HCT116 (cell line): ENCODE results near the gene POLN. TPM values are rescaled to one million over a fixed set of nuclear protein-coding genes. Genes with fewer than 3 reads are reported as not detected.

ENCODE experiments used
- ATAC-seq: fragments of 200-7000 bp; cut with Tn5 transposase; 2 replicates; pipeline ENCODE4 v1.9.1; 2020; ENCODE audit warnings: mild to moderate bottlenecking, moderate library complexity
- BruUV-seq: library from RNA; stranded (reverse); fragments of 400-500 nt; replicated peaks from 2 replicates; lab custom pipeline; 2021; lab: Mats Ljungman, UMichigan
- CTCF ChIA-PET: fragments of 300-600 bp; sonication (Branson Sonifier 250); formaldehyde crosslinking; loops from one replicate; lab custom pipeline; 2021; ENCODE audit warnings: antibody characterized with exemption; lab: Charles Lee
- POLR2A ChIA-PET: fragments of 300-600, 350-600 bp; sonication (Branson Sonifier 250); formaldehyde crosslinking; loops from one replicate; lab custom pipeline; 2021; ENCODE audit warnings: antibody characterized with exemption; lab: Charles Lee
- RAD21 ChIA-PET, 2 experiments: fragments of 300-600 bp; sonication (Branson Sonifier 250); formaldehyde crosslinking; loops; one replicate each; lab custom pipeline; 2023; ENCODE audit warnings: low total read pairs in 2 of 2; ENCODE audit not compliant: uncharacterized antibody in 2 of 2, unreplicated experiment in 2 of 2, low non-redundant PET in 1 of 2; lab: Charles Lee
- DNase-seq: peaks from one replicate; pipeline ENCODE4 v3.0.0-alpha.2; 2010; ENCODE audit warnings: low read depth, low spot score
- H2AFZ ChIP-seq: fragments of 200-600 bp; shearing (Covaris generic), sonication (generic); 2 replicates; pipeline ENCODE4 v1.6.1; 2017; ENCODE audit warnings: low read depth, mixed run types, mixed read lengths, antibody characterized with exemption, low read length; ENCODE audit not compliant: poor library complexity, severe bottlenecking
- H3K27ac ChIP-seq: 2 replicates; pipeline ENCODE4 v1.5.1; 2012; ENCODE audit warnings: low read depth, low read length
- H3K27me3 ChIP-seq: fragments of 200-600 bp; sonication (generic); 2 replicates; pipeline ENCODE4 v1.6.1; 2016; ENCODE audit warnings: mixed run types, low read length, mixed read lengths; ENCODE audit not compliant: insufficient read depth
- H3K36me3 ChIP-seq, 2 experiments: fragments of 200-500 bp in 1 of 2; fragments of 200-600 bp in 1 of 2; sonication (Bioruptor generic) in 1 of 2; sonication (generic) in 1 of 2; 2 replicates each; pipeline versions ENCODE4 v1.5.1 to v1.6.1; 2014 to 2016; ENCODE audit warnings: low read length in 2 of 2, inconsistent platforms in 1 of 2, mixed read lengths in 1 of 2, mixed run types in 1 of 2; ENCODE audit not compliant: insufficient read depth in 2 of 2, control insufficient read depth in 1 of 2
- H3K4me1 ChIP-seq, 2 experiments: fragments of 200-600 bp in 1 of 2; sonication (generic) in 1 of 2; 2 replicates each; pipeline versions ENCODE4 v1.5.1 to v1.6.1; 2012 to 2017; ENCODE audit warnings: low read length in 2 of 2, inconsistent platforms in 1 of 2, mild to moderate bottlenecking in 1 of 2, mixed read lengths in 1 of 2, mixed run types in 1 of 2, moderate library complexity in 1 of 2; ENCODE audit not compliant: insufficient read depth in 2 of 2, control insufficient read depth in 1 of 2
- H3K4me2 ChIP-seq: fragments of 200-600 bp; sonication (generic); 2 replicates; pipeline ENCODE4 v1.6.1; 2017; ENCODE audit warnings: mixed run types, low read length, mixed read lengths
- H3K4me3 ChIP-seq, 2 experiments: fragments of 200-600 bp in 1 of 2; sonication (generic) in 1 of 2; replicated peaks in 1 of 2; 2 replicates each; pipeline ENCODE4 v1.5.1; 2011 to 2016; ENCODE audit warnings: low read length in 2 of 2, control low read depth in 1 of 2, low read depth in 1 of 2, mild to moderate bottlenecking in 1 of 2, mixed read lengths in 1 of 2, mixed run types in 1 of 2
- H3K79me2 ChIP-seq: fragments of 200-600 bp; sonication (generic); 2 replicates; pipeline ENCODE4 v1.6.1; 2017; ENCODE audit warnings: mild to moderate bottlenecking, mixed run types, low read length, moderate library complexity, mixed read lengths; ENCODE audit not compliant: insufficient read depth
- H3K9ac ChIP-seq: fragments of 200-600 bp; sonication (generic); 2 replicates; pipeline ENCODE4 v1.6.1; 2016; ENCODE audit warnings: low read length, mixed read lengths
- H3K9me2 ChIP-seq: fragments of 200-600 bp; sonication (generic), shearing (Covaris generic); 2 replicates; pipeline ENCODE4 v1.6.1; 2017; ENCODE audit warnings: mixed run types, mild to moderate bottlenecking, moderate library complexity; ENCODE audit not compliant: insufficient read depth
- H3K9me3 ChIP-seq, 2 experiments: fragments of 200-500 bp in 1 of 2; fragments of 200-600 bp in 1 of 2; sonication (Bioruptor generic) in 1 of 2; sonication (generic) in 1 of 2; 2 replicates each; pipeline ENCODE4 v1.6.1; 2014 to 2017; ENCODE audit warnings: low read length in 2 of 2, mixed read lengths in 2 of 2, inconsistent platforms in 1 of 2, low read depth in 1 of 2, mild to moderate bottlenecking in 1 of 2, mixed run types in 1 of 2, moderate library complexity in 1 of 2; ENCODE audit not compliant: control insufficient read depth in 1 of 2, insufficient read depth in 1 of 2
- H4K20me1 ChIP-seq: fragments of 200-600 bp; sonication (generic), shearing (Covaris generic); 2 replicates; pipeline ENCODE4 v1.6.1; 2017; ENCODE audit warnings: mixed run types, mild to moderate bottlenecking, moderate library complexity; ENCODE audit not compliant: insufficient read depth
- CBX3 ChIP-seq: IDR thresholded peaks from 2 replicates; pipeline ENCODE4 v1.6.1; 2012; ENCODE audit warnings: low read depth
- CEBPB ChIP-seq: IDR thresholded peaks from 2 replicates; pipeline ENCODE4 v1.6.1; 2012; ENCODE audit warnings: low read depth
- EGR1 ChIP-seq: IDR thresholded peaks from 2 replicates; pipeline ENCODE4 v1.6.1; 2012; ENCODE audit warnings: low read depth
- EZH2 ChIP-seq: fragments of 200-600 bp; sonication (generic); IDR thresholded peaks from 2 replicates; pipeline ENCODE4 v1.6.1; 2017; ENCODE audit warnings: antibody characterized with exemption, mixed run types
- FOSL1 ChIP-seq: IDR thresholded peaks from 2 replicates; pipeline ENCODE4 v1.6.1; 2012; ENCODE audit warnings: low read depth
- JUND ChIP-seq: IDR thresholded peaks from 2 replicates; pipeline ENCODE4 v1.6.1; 2012
- POLR2A ChIP-seq: IDR thresholded peaks from 2 replicates; pipeline ENCODE4 v1.7.0; 2011; ENCODE audit warnings: borderline replicate concordance; ENCODE audit not compliant: insufficient read depth, insufficient read length; ENCODE audit errors: extremely low read depth
- POLR2AphosphoS5 ChIP-seq: IDR thresholded peaks from 2 replicates; pipeline ENCODE4 v1.6.1; 2011; ENCODE audit warnings: mild to moderate bottlenecking, low read depth, low read length, moderate library complexity
- RAD21 ChIP-seq: IDR thresholded peaks from 2 replicates; pipeline ENCODE4 v1.6.1; 2012; ENCODE audit warnings: low read depth, mild to moderate bottlenecking
- SIN3A ChIP-seq: IDR thresholded peaks from 2 replicates; pipeline ENCODE4 v1.6.1; 2012; ENCODE audit warnings: low read depth
- SP1 ChIP-seq: IDR thresholded peaks from 2 replicates; pipeline ENCODE4 v1.6.1; 2012; ENCODE audit warnings: low read depth
- ZBTB33 ChIP-seq: IDR thresholded peaks from 2 replicates; pipeline ENCODE4 v1.6.1; 2011; ENCODE audit warnings: mild to moderate bottlenecking, low read length, moderate library complexity; ENCODE audit not compliant: insufficient replicate concordance; ENCODE audit errors: extremely low read depth
- ZNF274 ChIP-seq: fragments of 200-500 bp; sonication (Bioruptor generic); IDR thresholded peaks from 2 replicates; pipeline ENCODE4 v1.6.1; 2014; ENCODE audit warnings: mild to moderate bottlenecking, low read depth, low read length, inconsistent platforms
- intact Hi-C: fragments of 100-400 bp; cut with micrococcal nuclease; formaldehyde crosslinking; loops from 2 replicates; pipeline ENCODE4 v1.10.0; 2022
- total RNA-seq: library from RNA; stranded (reverse); gene quantifications from one replicate; pipeline ENCODE4 v1.2.1, GENCODE V29; 2021; ENCODE audit not compliant: unreplicated experiment
- TF ChIP-seq, protein P1 (sequence below): IDR thresholded peaks from 2 replicates; pipeline ENCODE4 v1.6.1; 2012
- TF ChIP-seq, protein P2 (sequence below): IDR thresholded peaks from 2 replicates; pipeline ENCODE4 v1.6.1; 2012; ENCODE audit warnings: low read depth

Gene POLN
- total RNA-seq, 1 experiment from 2014 or later: 3.1 TPM

DNA sequence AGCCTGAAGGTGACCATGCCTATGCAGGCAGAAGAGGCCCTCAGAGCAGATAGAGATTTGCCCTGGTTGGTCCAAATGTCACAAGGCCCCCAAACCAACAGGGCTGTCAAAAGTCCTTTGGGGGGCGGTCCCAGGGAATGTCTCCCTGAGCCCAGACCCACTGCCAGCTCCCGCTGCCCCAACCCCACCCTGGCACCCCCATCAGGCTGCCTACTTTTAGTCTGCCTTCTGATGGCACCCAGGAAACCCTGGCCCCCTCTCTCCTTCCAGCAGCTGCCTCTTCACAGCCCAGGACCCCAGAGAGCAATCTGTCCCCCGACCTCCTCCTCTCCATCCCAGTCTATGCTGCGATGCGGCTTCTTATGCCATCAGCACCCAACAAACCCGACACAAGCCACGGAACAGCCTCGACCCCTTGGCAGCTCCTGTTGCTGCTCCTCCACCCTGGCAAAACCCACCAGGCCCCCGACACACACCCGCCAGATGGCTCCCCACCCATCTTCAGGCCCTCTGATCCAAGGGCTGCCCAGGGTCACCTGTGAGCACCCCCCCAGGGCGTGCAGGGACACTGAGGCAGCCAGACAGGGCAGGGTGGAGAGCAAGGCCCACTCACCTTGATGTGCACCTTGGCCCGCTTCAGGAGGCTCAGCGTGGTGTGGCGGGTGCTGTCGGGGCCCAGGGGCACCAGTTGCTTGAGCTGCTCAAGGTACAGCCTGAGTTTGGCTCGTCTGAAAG lies 10.0 kb upstream of the POLN start:
- no peaks in the 10 kb centered on the region for H3K79me2 ChIP-seq
- no peaks in the 10 kb centered on the region for H4K20me1 ChIP-seq
- DNase-seq: no peak
- H3K9me3 ChIP-seq: no peaks in the 10 kb centered on the region
- no peak overlapping the region for H3K27ac ChIP-seq
- ATAC-seq: no peak
- no peaks in the 10 kb centered on the region for H3K9me2 ChIP-seq
- no peak overlapping the region for H2AFZ ChIP-seq
- ChIA-PET POLR2A (no interaction called here), RAD21 (no interaction called here), CTCF (no interaction called here)
- no peaks in the 10 kb centered on the region for H3K4me1 ChIP-seq
- no peak overlapping the region for H3K4me3 ChIP-seq
- no peaks in the 10 kb centered on the region for H3K36me3 ChIP-seq
- no peaks in the 10 kb centered on the region for H3K27me3 ChIP-seq
- no peak overlapping the region for H3K9ac ChIP-seq
- intact Hi-C loops: no loop called here
- TF ChIP-seq POLR2AphosphoS5: no peak
- TF ChIP-seq, all 23 proteins: peak for 0
- BruUV-seq: no TSS peak
- H3K4me2 ChIP-seq: no peak overlapping the region

DNA sequence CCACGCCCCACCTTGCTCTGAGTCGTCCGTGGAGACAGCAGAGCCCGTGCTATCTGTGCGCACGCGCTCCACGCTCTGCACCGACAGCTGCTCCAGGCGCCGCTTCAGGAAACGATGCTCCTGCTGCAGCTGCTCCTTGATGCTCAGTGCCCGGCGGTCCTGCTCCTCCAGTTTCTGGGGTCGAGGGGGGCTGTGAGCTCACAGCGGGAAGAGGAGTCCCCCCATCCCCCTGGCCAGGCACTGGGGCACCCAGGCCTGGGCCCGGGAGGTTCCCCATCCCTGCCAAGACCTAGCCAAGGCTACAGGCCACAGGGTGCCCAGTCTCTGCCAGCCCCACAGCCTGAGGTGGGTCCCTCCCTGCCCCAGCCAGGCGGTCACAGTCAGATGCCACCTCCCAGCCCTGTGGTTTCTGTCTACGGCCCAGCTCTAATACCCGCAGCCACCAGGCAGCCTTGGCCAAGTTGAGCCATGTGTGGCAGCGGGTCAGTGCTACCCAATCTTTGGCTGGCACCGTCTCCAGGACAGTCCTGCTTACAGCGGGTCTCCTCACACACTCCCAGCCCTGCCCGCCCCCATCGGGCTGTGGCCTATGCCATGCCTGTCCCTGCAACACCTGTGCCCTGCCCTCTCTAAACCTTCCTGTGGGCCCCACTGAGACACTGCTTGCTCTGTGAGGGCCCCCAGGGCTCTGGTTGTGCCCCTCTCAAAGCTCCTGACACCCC lies 9.3 kb upstream of the POLN start:
- Histone ChIP-seq H3K9me2 (no peaks in the 10 kb centered on the region), H3K9ac (no peak overlapping the region), H3K36me3 (no peaks in the 10 kb centered on the region), H3K27ac (no peak overlapping the region), H4K20me1 (no peaks in the 10 kb centered on the region), H3K79me2 (no peaks in the 10 kb centered on the region), H3K4me3 (no peak overlapping the region), H2AFZ (no peak overlapping the region), H3K9me3 (no peaks in the 10 kb centered on the region), H3K4me2 (no peak overlapping the region), H3K27me3 (no peaks in the 10 kb centered on the region), H3K4me1 (no peaks in the 10 kb centered on the region)
- intact Hi-C loops: no loop called here
- RAD21 ChIA-PET: no interaction called here
- POLR2A ChIA-PET: no interaction called here
- CTCF ChIA-PET: no interaction called here
- BruUV-seq: no TSS peak
- ATAC-seq (no peak), DNase-seq (no peak)
- TF ChIP-seq FOSL1 (no peak), JUND (no peak), SP1 (no peak), POLR2AphosphoS5 (no peak), POLR2A (no peak), EZH2 (no peak), EGR1 (no peak), ZNF274 (no peak), CEBPB (no peak), CBX3 (no peak), SIN3A (no peak), RAD21 (no peak), ZBTB33 (no peak)
- TF ChIP-seq, protein P1, sequence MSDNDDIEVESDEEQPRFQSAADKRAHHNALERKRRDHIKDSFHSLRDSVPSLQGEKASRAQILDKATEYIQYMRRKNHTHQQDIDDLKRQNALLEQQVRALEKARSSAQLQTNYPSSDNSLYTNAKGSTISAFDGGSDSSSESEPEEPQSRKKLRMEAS: no peak
- TF ChIP-seq, protein P2, sequence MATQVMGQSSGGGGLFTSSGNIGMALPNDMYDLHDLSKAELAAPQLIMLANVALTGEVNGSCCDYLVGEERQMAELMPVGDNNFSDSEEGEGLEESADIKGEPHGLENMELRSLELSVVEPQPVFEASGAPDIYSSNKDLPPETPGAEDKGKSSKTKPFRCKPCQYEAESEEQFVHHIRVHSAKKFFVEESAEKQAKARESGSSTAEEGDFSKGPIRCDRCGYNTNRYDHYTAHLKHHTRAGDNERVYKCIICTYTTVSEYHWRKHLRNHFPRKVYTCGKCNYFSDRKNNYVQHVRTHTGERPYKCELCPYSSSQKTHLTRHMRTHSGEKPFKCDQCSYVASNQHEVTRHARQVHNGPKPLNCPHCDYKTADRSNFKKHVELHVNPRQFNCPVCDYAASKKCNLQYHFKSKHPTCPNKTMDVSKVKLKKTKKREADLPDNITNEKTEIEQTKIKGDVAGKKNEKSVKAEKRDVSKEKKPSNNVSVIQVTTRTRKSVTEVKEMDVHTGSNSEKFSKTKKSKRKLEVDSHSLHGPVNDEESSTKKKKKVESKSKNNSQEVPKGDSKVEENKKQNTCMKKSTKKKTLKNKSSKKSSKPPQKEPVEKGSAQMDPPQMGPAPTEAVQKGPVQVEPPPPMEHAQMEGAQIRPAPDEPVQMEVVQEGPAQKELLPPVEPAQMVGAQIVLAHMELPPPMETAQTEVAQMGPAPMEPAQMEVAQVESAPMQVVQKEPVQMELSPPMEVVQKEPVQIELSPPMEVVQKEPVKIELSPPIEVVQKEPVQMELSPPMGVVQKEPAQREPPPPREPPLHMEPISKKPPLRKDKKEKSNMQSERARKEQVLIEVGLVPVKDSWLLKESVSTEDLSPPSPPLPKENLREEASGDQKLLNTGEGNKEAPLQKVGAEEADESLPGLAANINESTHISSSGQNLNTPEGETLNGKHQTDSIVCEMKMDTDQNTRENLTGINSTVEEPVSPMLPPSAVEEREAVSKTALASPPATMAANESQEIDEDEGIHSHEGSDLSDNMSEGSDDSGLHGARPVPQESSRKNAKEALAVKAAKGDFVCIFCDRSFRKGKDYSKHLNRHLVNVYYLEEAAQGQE: no peak
